Endothelial cell (in vitro differentiated cells): ENCODE data around the gene OR2A42. TPM values are rescaled to one million over a fixed set of nuclear protein-coding genes. Genes with fewer than 3 reads are reported as not detected.
"Not testable (repeated sequence)": the region's sequence is repeated elsewhere in the genome, so short reads cannot be mapped to it uniquely, and the experiment has no call there.

Experiments
- DNase-seq: peaks from one replicate; pipeline ENCODE4 v3.0.0; 2021; ENCODE audit warnings: low spot score
- H3K27ac Mint-ChIP-seq: one replicate; pipeline ENCODE4 v1.8.0; 2021; ENCODE audit warnings: mixed read lengths, inconsistent platforms; ENCODE audit not compliant: unreplicated experiment
- H3K27me3 Mint-ChIP-seq: one replicate; pipeline ENCODE4 v1.8.0; 2021; ENCODE audit warnings: mild to moderate bottlenecking, moderate library complexity, mixed read lengths, inconsistent platforms; ENCODE audit not compliant: unreplicated experiment
- H3K36me3 Mint-ChIP-seq: one replicate; pipeline ENCODE4 v1.8.0; 2021; ENCODE audit warnings: mild to moderate bottlenecking, low read depth, mixed read lengths, inconsistent platforms; ENCODE audit not compliant: unreplicated experiment
- H3K4me1 Mint-ChIP-seq: one replicate; pipeline ENCODE4 v1.8.0; 2021; ENCODE audit warnings: mild to moderate bottlenecking, mixed read lengths, inconsistent platforms; ENCODE audit not compliant: unreplicated experiment
- H3K4me3 Mint-ChIP-seq: one replicate; pipeline ENCODE4 v1.8.0; 2021; ENCODE audit warnings: mild to moderate bottlenecking, mixed read lengths, inconsistent platforms; ENCODE audit not compliant: unreplicated experiment
- H3K9me3 Mint-ChIP-seq: one replicate; pipeline ENCODE4 v1.8.0; 2021; ENCODE audit warnings: mixed read lengths, inconsistent platforms; ENCODE audit not compliant: unreplicated experiment
- total RNA-seq: library from RNA; stranded (reverse); fragmentation: NEBNext Ultra II Directional; extraction: Animal tissue kit (Norgen Biotek cat#: 25700); gene quantifications from one replicate; pipeline ENCODE4 v1.2.1, GENCODE V29; 2021; ENCODE audit not compliant: unreplicated experiment
- TF ChIP-seq, protein P1 (sequence below): fragments of 200-600 bp; sonication (generic); IDR thresholded peaks from one replicate; pipeline ENCODE4 v1.5.0; 2021; ENCODE audit warnings: antibody characterized with exemption; ENCODE audit not compliant: unreplicated experiment

The OR2A42 gene
- total RNA-seq, 1 donor from 2014 or later: 0.08 TPM

DNA sequence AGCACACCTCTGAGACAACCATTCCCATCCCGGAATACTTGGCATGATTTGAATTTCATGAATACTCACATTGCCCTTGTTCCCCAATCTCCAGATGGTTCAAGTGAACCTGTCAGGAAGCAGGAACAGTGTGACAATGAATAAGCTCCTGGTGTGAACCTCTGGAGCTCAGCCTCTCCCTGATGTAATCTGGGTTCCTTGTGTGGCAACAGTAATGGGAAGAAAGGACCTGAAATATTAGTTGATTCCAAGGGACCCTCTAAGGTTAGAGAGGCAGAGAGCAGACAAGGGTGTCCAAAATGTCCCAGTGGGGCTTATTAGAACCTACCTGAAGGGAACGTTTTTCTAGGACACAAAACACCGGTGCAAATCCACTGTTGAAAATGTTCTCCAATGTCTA lies 16.7 kb upstream of the OR2A42 start:
- TF ChIP-seq, protein P1, sequence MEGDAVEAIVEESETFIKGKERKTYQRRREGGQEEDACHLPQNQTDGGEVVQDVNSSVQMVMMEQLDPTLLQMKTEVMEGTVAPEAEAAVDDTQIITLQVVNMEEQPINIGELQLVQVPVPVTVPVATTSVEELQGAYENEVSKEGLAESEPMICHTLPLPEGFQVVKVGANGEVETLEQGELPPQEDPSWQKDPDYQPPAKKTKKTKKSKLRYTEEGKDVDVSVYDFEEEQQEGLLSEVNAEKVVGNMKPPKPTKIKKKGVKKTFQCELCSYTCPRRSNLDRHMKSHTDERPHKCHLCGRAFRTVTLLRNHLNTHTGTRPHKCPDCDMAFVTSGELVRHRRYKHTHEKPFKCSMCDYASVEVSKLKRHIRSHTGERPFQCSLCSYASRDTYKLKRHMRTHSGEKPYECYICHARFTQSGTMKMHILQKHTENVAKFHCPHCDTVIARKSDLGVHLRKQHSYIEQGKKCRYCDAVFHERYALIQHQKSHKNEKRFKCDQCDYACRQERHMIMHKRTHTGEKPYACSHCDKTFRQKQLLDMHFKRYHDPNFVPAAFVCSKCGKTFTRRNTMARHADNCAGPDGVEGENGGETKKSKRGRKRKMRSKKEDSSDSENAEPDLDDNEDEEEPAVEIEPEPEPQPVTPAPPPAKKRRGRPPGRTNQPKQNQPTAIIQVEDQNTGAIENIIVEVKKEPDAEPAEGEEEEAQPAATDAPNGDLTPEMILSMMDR: no peak
- Mint-ChIP-seq H3K4me1 (peaks cover 12% of the 10 kb centered on the region), H3K27me3 (peaks cover 3% of the 10 kb centered on the region), H3K4me3 (no peak overlapping the region), H3K36me3 (no peaks in the 10 kb centered on the region), H3K9me3 (no peaks in the 10 kb centered on the region), H3K27ac (peak overlapping the region; percentile 83)
- no peak for DNase-seq

DNA sequence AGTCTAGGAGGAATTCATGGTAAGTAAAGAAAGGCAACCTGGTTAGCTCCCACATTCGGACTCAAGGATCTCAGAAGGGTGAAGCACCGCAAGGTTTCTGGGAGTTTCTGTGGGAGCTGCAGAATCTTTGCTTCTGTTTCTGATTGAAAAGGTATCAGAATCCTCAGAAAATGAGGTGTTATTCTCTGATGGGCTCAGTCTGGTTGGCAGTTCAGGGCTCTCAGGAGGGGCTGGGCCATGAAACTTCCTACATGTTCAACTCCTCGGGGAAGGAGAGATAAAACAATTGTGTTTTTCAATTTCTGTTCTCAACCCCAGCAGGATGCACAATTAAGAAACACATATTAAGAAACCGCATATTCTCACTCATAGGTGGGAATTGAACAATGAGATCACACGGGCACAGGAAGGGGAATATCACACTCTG lies 16.1 kb upstream of the OR2A42 start:
- no peaks in the 10 kb centered on the region for H3K36me3 Mint-ChIP-seq
- no peak for DNase-seq
- peaks cover 3% of the 10 kb centered on the region for H3K27me3 Mint-ChIP-seq
- H3K4me3 Mint-ChIP-seq: no peak overlapping the region
- H3K27ac Mint-ChIP-seq: no peak overlapping the region
- no peaks in the 10 kb centered on the region for H3K9me3 Mint-ChIP-seq
- TF ChIP-seq, protein P1: no peak
- peaks cover 12% of the 10 kb centered on the region for H3K4me1 Mint-ChIP-seq

DNA sequence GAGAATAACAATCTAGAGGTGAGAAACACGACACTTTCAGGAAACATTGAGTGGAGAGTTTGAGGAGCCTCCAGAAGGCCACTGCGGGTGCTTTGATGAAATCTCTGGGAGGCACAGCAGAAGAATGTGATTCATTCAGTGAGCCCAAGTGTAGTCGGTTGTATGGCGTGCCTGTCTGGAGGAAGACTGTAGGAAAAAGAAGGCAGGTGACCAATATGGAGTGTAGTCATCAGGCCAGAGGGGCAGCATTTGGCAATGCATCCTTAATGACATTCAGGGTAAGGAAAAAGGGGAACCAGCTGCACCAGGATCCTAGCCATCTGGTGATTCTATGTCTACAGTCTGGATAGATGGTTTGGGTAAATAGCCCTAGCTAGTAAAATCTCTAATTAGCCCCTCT lies 12.9 kb upstream of the OR2A42 start:
- not testable (repeated sequence) for H3K4me3 Mint-ChIP-seq, DNase-seq, H3K27me3 Mint-ChIP-seq, H3K36me3 Mint-ChIP-seq, H3K27ac Mint-ChIP-seq, H3K9me3 Mint-ChIP-seq
- peaks cover 12% of the 10 kb centered on the region for H3K4me1 Mint-ChIP-seq

DNA sequence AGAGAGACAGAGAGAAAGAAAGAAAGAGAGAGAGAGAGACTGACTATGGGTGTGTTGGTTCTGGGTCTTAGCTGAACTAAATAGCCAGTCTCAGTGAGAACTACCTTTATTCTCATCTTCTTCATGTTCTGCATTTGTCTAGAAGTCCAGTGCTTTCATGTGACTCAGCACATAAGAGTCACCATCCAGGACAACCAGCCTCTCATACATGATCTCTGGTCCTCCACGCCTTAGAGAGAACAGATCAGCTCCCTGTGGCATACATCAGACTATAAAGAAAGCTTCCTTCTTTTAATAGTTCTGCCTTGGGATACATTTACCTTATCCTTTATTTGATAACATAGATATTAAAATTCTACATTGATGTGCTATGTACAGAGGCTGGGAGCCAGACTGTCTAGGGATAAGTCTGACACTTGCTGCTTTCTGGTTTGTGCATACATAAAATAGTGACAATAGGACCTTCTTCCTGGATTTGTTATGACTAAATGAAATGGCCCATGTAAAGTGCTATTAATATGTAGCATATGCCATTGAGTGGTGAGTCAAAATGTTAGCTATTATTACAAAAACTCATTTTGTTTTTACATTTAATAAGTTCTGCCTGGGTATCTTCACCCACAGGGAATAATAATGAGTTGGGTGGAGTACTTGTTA lies 8.4 kb upstream of the OR2A42 start:
- H3K4me3 Mint-ChIP-seq: not testable (repeated sequence)

DNA sequence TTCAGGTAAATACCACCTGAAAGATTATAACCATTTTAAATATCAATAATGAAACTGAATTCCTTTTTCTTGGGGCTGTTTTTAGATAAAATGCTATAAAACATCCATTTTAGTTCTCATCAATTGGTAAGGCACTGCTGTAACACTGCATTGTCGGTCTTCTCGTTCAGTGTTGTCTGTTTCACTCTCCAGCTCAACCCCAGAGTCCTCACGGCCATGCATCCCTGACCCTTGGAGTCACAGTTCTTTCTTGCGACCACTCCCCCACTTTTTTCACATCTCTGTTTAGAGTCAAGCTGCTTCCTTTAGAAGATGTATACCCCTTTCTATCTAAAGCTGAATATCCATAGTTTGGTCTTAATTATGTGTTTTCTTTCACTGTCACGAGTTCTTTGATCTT lies 7.6 kb upstream of the OR2A42 start:
- not testable (repeated sequence) for H3K4me3 Mint-ChIP-seq, H3K9me3 Mint-ChIP-seq, H3K27me3 Mint-ChIP-seq, H3K4me1 Mint-ChIP-seq, H3K36me3 Mint-ChIP-seq, H3K27ac Mint-ChIP-seq, DNase-seq

More for the DNA sequence above, 8.4 kb upstream of the OR2A42 start:
- not testable (repeated sequence) for H3K27ac Mint-ChIP-seq, H3K9me3 Mint-ChIP-seq, H3K27me3 Mint-ChIP-seq, H3K4me1 Mint-ChIP-seq, DNase-seq, H3K36me3 Mint-ChIP-seq

GRCh38 chr7:144245372-144245771 lies 6.0 kb upstream of the OR2A42 start:
- H3K36me3 Mint-ChIP-seq, H3K4me3 Mint-ChIP-seq, DNase-seq, H3K4me1 Mint-ChIP-seq, H3K27ac Mint-ChIP-seq, H3K9me3 Mint-ChIP-seq, H3K27me3 Mint-ChIP-seq: not testable (repeated sequence)

- H3K4me3 Mint-ChIP-seq, H3K9me3 Mint-ChIP-seq, H3K27me3 Mint-ChIP-seq: not testable (repeated sequence)
Observed at GRCh38 chr7:144238530-144239082, 799 bp downstream of the OR2A42 start.

DNA sequence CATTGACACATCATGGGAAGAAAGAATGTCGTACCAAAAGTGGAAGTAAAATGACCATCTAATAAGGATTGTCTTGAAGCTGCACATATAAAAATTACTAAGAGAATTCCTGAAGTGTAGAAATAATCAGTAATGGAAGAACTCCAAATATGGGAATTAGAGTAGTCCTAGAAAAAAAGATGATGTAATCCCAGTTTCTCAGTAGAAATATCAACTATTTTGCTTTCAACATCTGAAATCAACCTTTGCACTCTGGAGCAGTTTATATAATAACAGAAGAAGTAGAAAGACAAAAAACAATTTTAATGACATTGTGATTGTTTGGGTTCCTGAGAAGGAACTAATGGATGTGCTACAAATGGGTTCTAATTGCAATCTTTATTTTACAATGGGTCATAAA lies 6.4 kb downstream of the OR2A42 start:
- H3K36me3 Mint-ChIP-seq, H3K9me3 Mint-ChIP-seq, H3K4me3 Mint-ChIP-seq, H3K27ac Mint-ChIP-seq, DNase-seq, H3K27me3 Mint-ChIP-seq, H3K4me1 Mint-ChIP-seq: not testable (repeated sequence)

More at GRCh38 chr7:144238530-144239082, 799 bp downstream of the OR2A42 start:
- not testable (repeated sequence) for DNase-seq, H3K27ac Mint-ChIP-seq, H3K36me3 Mint-ChIP-seq, H3K4me1 Mint-ChIP-seq

- not testable (repeated sequence) for H3K36me3 Mint-ChIP-seq
Observed at GRCh38 chr7:144231027-144231426, 8.4 kb downstream of the OR2A42 start.

GRCh38 chr7:144228810-144229209 lies 10.6 kb downstream of the OR2A42 start:
- not testable (repeated sequence) for H3K4me1 Mint-ChIP-seq, H3K9me3 Mint-ChIP-seq, H3K4me3 Mint-ChIP-seq, H3K27ac Mint-ChIP-seq, H3K27me3 Mint-ChIP-seq, H3K36me3 Mint-ChIP-seq, DNase-seq

More at GRCh38 chr7:144231027-144231426, 8.4 kb downstream of the OR2A42 start:
- H3K9me3 Mint-ChIP-seq, H3K4me1 Mint-ChIP-seq, H3K4me3 Mint-ChIP-seq, H3K27ac Mint-ChIP-seq, H3K27me3 Mint-ChIP-seq, DNase-seq: not testable (repeated sequence)
